IPS-NIHi11 (cell line): ENCODE measurements around the gene MORN5.

ENCODE experiments used
- DNase-seq: peaks from one replicate; pipeline ENCODE4 v3.0.0; 2012; ENCODE audit warnings: mixed read lengths, low spot score

The MORN5 gene

DNA sequence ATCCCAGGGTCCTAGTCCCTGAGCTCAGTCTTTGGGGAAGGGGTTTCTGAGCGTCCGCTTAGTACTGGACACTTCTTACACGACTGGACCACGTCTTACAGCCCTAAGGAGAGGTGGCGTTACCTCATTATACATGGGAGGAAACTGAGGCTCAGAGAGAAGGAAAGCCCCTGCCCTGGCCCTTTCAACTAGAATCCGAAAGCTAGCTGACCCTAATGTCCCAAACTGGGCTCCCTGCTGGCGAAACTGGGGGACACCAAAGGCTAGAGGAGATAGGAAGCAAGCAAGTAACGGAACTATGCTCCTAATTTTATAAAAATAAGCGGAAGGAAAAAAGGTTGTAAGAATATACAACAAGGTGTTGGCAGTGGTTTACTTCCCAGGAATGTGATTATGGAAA is 54.8 kb downstream of the MORN5 start:
- no peak for DNase-seq

DNA sequence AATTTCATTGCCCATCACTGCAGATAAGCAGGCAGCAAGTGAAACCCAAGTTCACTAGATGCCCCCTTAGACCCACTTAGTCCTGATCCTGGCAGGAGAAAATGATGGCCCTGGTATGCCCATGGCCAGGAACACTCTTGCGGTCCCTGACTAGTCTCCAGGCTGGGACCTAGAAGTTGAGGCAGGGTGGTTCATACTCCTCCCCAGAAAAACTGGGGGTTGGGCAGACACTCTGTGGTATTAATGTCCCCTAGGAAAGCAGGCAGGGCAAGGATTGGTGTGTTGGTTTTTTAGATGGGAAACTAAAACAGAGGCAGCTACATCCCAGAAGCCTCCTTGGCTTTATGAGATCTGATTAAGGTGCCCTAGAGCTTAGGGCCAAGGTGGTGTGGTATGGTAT is 56.0 kb downstream of the MORN5 start:
- no peak for DNase-seq

- no peak for DNase-seq
Measured at GRCh38 chr9:122216138-122216797, 56.6 kb downstream of the MORN5 start.

DNA sequence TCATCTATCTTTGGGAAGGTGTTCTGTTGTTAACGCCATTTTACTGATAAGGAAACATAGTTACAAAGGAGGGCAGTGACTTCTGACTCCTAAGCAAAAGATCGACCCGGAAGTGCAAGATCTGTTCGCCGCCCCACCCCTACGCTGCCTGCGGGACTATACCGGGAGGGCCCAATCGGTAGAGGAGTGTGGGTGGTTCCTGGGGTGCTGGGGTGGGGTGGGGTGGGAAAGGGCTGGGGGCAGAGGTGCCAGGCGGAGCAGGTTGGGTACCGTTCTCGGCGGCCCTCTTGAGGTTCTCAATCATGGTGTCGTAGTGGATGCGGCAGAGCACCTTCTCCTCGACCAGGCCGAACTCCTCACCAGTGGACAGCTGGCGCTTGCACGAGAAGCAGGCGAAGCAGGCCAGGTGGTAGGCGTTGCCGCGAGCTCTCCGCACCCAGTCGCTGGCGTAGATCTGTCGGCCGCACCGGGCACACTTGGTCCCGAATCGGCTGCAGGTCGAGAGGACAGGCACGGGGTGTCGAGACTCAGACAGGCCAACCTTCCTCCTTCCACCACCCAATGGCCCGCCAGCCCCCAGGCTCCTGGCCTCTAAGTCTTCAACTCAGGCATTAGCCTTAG is 57.2 kb downstream of the MORN5 start:
- DNase-seq: no peak

DNA sequence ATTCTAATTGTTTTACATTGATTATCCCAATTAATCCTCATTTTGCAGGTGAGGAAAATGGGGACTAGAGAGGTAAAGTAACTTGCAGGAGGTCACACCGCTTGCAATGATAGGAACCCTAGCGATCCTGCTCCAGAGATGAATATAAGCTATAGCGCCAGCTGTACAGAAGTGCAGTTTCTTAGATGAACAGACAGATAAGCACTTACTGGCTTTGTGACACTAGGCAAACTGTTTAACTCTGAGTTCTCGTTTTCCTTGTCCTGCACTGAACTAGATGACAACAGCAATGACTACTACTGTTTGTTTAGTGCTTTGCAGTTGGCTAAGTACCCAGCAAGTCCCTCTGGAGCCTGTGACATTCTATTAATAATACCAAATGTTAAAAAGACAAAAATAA is 57.9 kb downstream of the MORN5 start:
- DNase-seq: no peak

GRCh38 chr9:122218071-122218934 is 58.6 kb downstream of the MORN5 start:
- no peak for DNase-seq

DNA sequence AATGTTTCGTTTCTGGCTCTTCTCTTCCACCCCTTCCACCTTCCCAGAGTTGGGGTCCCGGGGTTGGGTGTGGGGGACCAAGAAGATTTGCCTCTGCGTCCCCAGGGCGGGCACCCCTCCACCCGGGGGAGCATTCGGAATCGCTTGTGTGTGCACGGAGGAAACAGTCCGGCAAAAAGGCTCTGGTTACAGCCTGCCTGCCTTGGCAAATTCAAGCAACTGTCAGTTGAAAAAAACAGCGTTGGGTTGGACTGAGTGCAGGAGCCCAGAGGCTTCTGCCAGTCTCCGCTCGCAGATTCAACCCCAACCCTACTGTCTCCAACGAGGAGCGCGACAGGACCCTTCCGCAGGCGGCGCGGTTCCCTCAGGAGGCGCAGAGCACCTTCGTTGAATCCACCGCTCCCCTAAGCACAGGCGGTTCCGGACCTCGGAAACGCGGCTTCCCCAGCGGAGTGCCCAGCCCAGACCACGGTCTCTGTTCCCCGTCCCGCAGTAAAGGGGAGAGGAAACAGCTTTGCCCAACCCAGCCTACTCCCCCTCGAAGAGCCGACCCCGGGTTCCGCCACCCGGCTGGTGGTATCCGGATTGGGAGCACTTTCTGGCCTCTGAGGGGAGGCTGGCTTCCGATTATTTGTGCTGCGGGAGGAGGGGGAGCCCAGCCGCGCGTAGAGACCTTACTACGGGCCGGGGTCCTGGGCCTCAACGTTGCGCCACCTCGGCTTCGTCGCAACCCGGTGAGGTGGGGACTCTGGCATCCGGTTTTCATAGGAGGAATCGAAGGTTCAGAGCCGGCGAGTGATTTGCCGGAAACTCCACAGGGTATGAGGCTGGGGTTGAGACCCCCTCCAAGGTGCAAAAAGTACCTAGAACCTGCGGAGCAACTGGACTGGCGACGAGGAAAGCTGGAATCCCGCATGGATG is 59.5 kb downstream of the MORN5 start:
- no peak for DNase-seq

GRCh38 chr9:122219856-122220672 is 60.4 kb downstream of the MORN5 start:
- DNase-seq: no peak

DNA sequence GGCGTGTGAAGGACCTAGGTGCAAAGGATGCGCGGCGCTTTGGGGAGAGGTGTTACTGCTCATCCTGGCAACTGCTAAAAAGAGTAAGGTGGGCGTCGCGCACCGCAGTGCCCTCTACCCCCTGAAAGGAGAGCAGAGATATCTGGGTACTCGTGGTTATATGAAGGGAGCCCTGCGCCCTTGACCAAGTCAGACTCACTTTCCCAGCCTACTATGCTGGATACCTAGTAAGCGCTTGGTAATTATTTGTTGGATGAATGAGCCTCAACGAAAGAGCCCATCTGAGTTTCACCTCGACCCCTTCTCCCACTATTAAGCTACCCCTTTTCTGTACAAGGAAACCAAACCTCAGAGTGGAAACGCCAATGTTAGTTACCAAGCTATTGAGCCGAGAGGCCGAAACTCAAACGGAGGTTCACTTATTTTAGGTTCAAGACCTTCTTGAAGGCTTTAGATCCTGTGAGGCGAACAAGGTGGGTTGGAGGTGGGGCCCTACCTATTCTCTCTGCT is 61.0 kb downstream of the MORN5 start:
- DNase-seq: no peak

- peak; percentile 69 for DNase-seq
Measured at GRCh38 chr9:122221183-122221811, 61.6 kb downstream of the MORN5 start.

DNA sequence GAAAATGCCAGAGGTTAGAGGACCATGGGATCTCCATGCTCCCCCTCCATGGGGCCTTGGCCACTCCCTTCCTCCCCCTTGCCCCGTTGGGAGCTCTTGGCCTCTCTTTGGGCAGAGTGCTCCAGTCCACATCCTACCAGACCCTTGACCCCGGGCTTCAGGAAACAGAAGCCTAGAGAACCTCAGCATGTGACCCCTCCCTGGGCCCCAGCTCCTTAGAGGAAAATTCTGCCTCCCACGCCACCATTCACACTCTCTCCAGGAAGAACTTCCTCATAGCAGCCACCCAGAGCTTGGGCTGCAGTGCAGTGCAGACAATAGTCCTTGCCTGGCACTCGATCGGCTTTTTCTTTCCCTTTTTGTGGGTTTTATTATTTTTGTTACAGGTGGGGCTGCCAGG is 63.1 kb downstream of the MORN5 start:
- DNase-seq: no peak

GRCh38 chr9:122223435-122223834 is 63.7 kb downstream of the MORN5 start:
- no peak for DNase-seq

DNA sequence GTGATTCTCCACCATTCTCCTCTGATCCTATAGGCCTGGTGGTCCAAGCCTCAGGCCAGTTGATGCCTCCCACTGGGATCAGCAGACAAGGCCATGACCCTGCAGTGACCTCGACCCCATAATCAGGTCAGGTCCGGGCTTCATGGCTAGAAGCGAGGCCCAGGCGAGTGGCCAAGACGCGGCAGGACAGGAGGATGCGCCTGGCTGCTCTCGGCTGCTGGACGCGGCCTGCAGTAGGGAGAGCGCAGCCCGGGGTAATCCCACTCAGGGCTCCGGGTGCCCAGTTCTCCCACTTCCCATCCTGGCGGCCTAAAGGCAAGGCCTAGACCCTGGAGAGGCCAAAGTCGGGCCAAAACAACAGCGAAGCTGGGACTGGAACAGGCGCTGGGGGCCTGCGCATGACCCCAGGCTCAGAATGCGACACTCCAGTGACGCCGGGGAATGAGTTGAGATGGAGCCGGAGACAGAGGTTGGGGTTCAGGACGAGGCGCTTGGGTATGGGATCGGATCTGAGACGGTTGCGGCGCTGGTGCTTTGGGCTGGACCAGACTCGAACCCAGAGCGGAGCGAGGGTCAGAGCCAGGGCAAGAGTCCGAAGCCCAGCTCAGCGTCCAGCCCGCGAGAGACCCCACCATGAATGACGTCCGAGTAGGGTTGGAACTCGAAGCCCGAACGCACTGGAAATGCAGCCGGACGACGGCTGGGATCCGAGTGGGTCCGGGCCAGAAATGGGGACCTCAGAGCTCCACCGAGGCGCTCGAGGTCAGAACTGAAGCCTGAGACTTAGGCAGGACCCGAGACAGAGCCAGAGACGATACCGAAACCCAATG is 65.8 kb downstream of the MORN5 start:
- no peak for DNase-seq

GRCh38 chr9:122226142-122226757 is 66.5 kb downstream of the MORN5 start:
- no peak for DNase-seq

- DNase-seq: peak; percentile 72
Measured at GRCh38 chr9:122226758-122227574, 67.3 kb downstream of the MORN5 start.

GRCh38 chr9:122227575-122227900 is 67.8 kb downstream of the MORN5 start:
- no peak for DNase-seq

DNA sequence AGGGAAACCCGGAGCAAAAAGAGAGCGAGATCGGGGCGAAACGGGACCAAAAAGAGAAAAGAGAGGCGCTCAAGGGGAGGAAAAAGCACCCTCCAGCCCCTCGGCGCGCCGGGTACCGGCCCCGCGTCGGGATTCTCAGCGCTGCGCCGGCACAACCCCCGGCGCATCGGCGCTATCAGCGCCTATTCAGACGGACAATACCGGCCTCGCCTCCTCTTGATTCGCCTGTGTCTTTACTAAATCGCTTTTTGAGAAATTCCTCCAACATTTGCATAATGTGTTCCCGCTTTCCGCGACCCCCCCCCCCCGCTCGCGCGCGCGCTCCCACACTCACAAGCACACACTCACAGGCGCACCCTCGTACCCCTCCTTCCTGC is 68.5 kb downstream of the MORN5 start:
- no peak for DNase-seq
